ENCODE results near the gene PLXNB2. TPM values are rescaled to one million over a fixed set of nuclear protein-coding genes. Genes with fewer than 3 reads are reported as not detected.

PLXNB2 gene
- total and polyA plus RNA-seq, 2 donors from 2014 or later, result 128 to 383 TPM

- H3K27me3 ChIP-seq (ENCODE audit: control insufficient read depth, insufficient read depth, low read length), result no peaks in the 10 kb centered on the region
- FAIRE-seq (no peak), DNase-seq (peak in 1 of 5 donors; percentile 52)
- peak overlapping the region in 1 of 2 donors; percentile 83 for H3K27ac ChIP-seq (ENCODE audit: low read depth in 2 of 2, low read length in 2 of 2)
- H3K9ac ChIP-seq (ENCODE audit: low read length in 3 of 3), result peak overlapping the region; percentile 72 to 81 (median 79)
- no peaks in the 10 kb centered on the region for H3K9me3 ChIP-seq (ENCODE audit: control insufficient read depth in 2 of 3, insufficient read depth in 1 of 3, low read length in 3 of 3)
- intact Hi-C loops (cut with DNase I), result no loop called here
- H3K36me3 ChIP-seq (ENCODE audit: control insufficient read depth in 2 of 3, insufficient read depth in 3 of 3, low read length in 3 of 3), result peaks cover 0 to 20% (median 0%) of the 10 kb centered on the region in 3 donors
- no peak for TF ChIP-seq CTCF (IDR thresholded peaks at IDR 0.05; ENCODE audit: borderline replicate concordance, extremely low read depth, insufficient read depth)
- peak overlapping the region; percentile 75 to 93 (median 89) for H3K4me3 ChIP-seq (ENCODE audit: low read length in 3 of 3)
- peaks cover 4 to 35% (median 11%) of the 10 kb centered on the region in 3 donors for H3K4me1 ChIP-seq (ENCODE audit: control insufficient read depth in 2 of 3, insufficient read depth in 2 of 3, low read depth in 1 of 3, low read length in 3 of 3)
Observed at GRCh38 chr22:50243685-50244419, 63.6 kb downstream of the PLXNB2 start.

- intact Hi-C loops (cut with DNase I), result no loop called here
- H3K27ac ChIP-seq (ENCODE audit: low read depth in 2 of 2, low read length in 2 of 2), result no peak overlapping the region
- peaks cover 4 to 29% (median 11%) of the 10 kb centered on the region in 3 donors for H3K4me1 ChIP-seq (ENCODE audit: control insufficient read depth in 2 of 3, insufficient read depth in 2 of 3, low read depth in 1 of 3, low read length in 3 of 3)
- H3K36me3 ChIP-seq (ENCODE audit: control insufficient read depth in 2 of 3, insufficient read depth in 3 of 3, low read length in 3 of 3), result peaks cover 0 to 17% (median 0%) of the 10 kb centered on the region in 3 donors
- no peaks in the 10 kb centered on the region for H3K27me3 ChIP-seq (ENCODE audit: control insufficient read depth, insufficient read depth, low read length)
- H3K9ac ChIP-seq (ENCODE audit: low read length in 3 of 3), result peak overlapping the region in 2 of 3 donors; percentile 40 to 59
- H3K4me3 ChIP-seq (ENCODE audit: low read length in 3 of 3), result peak overlapping the region; percentile 57 to 93 (median 57)
- DNase-seq (no peak), FAIRE-seq (no peak)
- no peaks in the 10 kb centered on the region for H3K9me3 ChIP-seq (ENCODE audit: control insufficient read depth in 2 of 3, insufficient read depth in 1 of 3, low read length in 3 of 3)
- TF ChIP-seq CTCF (IDR thresholded peaks at IDR 0.05; ENCODE audit: borderline replicate concordance, extremely low read depth, insufficient read depth), result no peak
Observed at GRCh38 chr22:50242406-50242949, 65.0 kb downstream of the PLXNB2 start.

- peaks cover 0 to 15% (median 4%) of the 10 kb centered on the region in 3 donors for H3K36me3 ChIP-seq (ENCODE audit: control insufficient read depth in 2 of 3, insufficient read depth in 3 of 3, low read length in 3 of 3)
- no peak overlapping the region for H3K9ac ChIP-seq (ENCODE audit: low read length in 3 of 3)
- no peak for FAIRE-seq
- no peaks in the 10 kb centered on the region for H3K9me3 ChIP-seq (ENCODE audit: control insufficient read depth in 2 of 3, insufficient read depth in 1 of 3, low read length in 3 of 3)
- intact Hi-C loops (cut with DNase I), result no loop called here
- no peak overlapping the region for H3K4me3 ChIP-seq (ENCODE audit: low read length in 3 of 3)
- no peaks in the 10 kb centered on the region for H3K27me3 ChIP-seq (ENCODE audit: control insufficient read depth, insufficient read depth, low read length)
- DNase-seq, result no peak
- H3K27ac ChIP-seq (ENCODE audit: low read depth in 2 of 2, low read length in 2 of 2), result no peak overlapping the region
- no peak for TF ChIP-seq CTCF (IDR thresholded peaks at IDR 0.05; ENCODE audit: borderline replicate concordance, extremely low read depth, insufficient read depth)
- H3K4me1 ChIP-seq (ENCODE audit: control insufficient read depth in 2 of 3, insufficient read depth in 2 of 3, low read depth in 1 of 3, low read length in 3 of 3), result peaks cover 4 to 15% (median 11%) of the 10 kb centered on the region in 3 donors
Observed at GRCh38 chr22:50238755-50239154, 68.7 kb downstream of the PLXNB2 start.

Measured in kidney (tissue), 14 donors.